IPS DF 4.7 (cell line): Measurements from ENCODE around the gene MOB3B.

Experiments
- DNase-seq: peaks from one replicate; pipeline ENCODE4 v3.0.0-alpha.2; 2013; ENCODE audit warnings: low spot score; ENCODE audit errors: extremely low read depth

MOB3B gene

GRCh38 chr9:27529316-27530278 is at the start of gene MOB3B:
Gene MOB3B, minus strand, starts transcription at chr9:27529814. Its CDS starts 74,264 bp downstream, at chr9:27455550.
- DNase-seq = no peak

DNA sequence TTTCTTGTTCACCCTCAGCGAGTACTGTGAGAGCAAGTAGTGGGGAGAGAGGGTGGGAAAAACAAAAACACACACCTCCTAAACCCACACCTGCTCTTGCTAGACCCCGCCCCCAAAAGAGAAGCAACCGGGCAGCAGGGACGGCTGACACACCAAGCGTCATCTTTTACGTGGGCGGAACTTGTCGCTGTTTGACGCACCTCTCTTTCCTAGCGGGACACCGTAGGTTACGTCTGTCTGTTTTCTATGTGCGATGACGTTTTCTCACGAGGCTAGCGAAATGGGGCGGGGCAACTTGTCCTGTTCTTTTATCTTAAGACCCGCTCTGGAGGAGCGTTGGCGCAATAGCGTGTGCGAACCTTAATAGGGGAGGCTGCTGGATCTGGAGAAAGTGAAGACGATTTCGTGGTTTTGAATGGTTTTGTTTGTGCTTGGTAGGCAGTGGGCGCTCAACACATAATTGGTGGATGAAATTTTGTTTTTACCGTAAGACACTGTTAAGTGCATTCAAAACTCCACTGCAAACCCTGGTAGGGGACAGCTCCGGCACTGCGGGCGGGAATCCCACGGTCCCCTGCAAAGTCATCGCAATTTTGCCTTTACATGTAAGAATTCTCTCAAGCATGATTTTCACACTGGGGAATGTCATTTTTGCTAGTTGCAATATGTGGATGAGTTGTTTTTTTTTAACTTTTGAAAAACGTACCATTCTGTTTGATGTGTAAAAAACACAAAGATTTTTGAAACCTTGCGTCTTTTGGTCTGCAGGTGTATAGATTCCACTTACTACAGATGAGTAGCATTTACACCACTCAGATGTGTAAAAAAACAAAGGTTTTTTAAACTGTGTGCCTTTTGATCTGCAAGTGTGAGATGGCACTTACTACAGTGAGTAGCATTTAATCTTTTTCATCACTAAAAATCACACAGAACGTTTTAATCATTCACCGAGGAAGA is 44.3 kb upstream of the MOB3B start:
- peak; percentile 96 for DNase-seq

GRCh38 chr9:27572918-27573633 is 43.5 kb upstream of the MOB3B start, which contains the start of gene C9orf72:
Gene C9orf72, minus strand, starts transcription at chr9:27573481. Its CDS starts 6,361 bp downstream, at chr9:27567120.
- DNase-seq = no peak

- DNase-seq = no peak
Observed at GRCh38 chr9:27572566-27572917, 42.9 kb upstream of the MOB3B start.

GRCh38 chr9:27572061-27572460 is 42.4 kb upstream of the MOB3B start:
- no peak for DNase-seq

DNA sequence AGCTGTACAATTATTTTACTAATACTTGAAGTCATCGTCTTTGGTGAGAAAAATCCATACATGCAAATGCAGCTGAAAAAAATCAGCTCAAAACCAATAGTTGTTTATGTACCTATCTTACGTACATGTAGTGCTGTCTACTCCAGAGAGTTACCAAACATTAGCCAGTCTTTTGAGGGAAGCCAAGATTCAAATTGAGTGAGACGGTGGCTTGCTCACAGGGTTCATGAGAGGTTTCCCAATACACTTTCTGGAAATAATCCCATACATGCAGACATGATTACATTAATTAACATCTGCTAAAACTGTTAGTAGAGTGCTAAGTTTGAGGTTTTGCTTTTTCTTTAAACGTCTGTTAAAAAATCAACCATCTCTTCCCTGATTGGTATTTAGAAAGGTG is 41.4 kb upstream of the MOB3B start:
- DNase-seq = no peak

DNA sequence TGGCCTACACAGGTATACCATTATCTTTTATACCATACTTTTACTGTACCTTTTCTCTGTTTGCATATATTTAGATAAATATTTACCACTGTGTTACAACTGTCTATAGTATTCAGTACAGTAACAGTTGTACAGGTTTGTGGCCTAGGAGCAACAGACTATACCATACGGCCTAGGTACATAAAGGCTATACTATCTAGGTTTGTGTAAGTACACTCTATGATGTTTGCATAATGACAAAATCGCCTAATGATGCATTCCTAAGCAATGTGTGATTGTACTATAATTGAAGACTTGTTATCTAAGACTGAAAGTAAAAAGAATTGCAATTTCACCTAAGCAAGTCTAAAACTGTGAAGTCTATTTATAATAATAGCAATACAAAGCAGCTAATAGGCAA is 39.8 kb upstream of the MOB3B start:
- DNase-seq = no peak

DNA sequence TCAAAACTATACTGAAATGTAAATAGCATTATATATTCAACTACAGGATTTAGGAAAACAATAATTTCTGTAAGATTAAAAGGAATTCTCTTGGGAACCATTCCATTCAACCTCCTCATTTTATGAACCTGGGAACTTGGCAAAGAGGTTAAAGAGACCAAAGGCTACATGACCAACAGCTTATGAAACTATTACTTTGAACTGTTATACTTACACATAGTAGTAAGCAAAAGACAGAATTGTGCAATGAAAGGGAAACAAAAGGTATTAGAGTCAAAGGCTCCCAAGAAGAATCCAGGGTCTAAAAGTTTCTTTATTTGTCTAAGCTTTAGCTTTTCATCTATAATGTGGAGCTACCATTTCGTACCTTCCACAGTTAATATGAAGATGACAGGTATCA is 36.5 kb upstream of the MOB3B start:
- DNase-seq = no peak

DNA sequence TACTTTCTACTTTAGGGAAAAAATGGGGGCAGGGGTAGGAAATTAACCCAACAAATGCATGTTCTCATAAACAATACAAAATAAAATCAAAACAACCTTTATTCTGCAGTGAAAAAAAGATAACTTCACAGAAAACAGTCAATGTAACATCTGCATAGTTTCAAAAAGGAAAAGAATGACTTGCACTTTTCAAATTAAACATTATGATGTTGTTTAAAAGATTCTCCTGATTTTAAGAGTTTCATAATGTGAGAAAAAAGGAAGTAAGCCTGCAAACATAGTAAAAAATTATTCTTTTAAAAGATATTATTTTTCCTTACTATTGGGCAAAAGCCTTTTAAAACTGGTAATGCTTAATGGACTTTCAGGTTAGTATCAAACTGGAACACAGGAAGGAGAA is 36.1 kb upstream of the MOB3B start:
- no peak for DNase-seq

DNA sequence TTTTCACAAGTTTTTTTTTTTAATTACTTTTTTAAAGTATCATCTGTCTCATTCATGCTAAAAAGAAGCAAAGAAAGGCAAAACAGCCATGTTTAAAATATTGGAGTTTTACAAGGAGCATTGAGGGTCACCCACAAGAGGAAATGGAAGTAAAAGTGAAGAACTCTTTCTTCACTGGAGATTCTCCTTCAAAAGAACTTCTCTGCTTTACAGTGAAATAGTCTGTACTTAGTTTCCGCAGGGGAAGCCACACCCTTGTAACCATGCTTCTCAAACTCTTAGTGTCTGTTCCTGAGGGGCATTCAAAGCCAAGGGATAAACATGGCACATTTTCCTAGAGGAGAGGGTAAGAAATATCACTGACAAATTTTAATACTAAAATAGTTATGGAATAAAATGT is 35.1 kb upstream of the MOB3B start:
- no peak for DNase-seq

- DNase-seq = no peak
Observed at GRCh38 chr9:27563738-27564430, 34.3 kb upstream of the MOB3B start.

GRCh38 chr9:27561685-27562084 is 32.1 kb upstream of the MOB3B start:
- no peak for DNase-seq

DNA sequence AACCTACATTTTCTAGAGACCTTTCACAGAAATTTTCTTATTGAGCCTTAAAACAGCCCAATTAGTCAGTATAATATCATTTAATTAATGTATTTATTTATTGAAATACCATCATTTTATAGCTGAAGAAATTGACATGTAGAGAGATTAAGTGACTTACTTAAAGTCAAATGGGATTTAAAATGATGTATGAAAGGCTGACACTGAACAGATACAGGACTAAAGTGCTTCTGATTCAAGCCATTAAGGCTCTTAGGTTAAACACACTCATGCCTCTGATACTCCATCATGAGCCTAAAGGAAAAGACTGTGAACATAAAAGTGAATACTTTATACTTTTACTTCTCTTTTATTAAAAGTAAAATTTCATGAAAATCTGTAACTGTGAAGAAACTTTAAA is 30.8 kb upstream of the MOB3B start:
- no peak for DNase-seq

- DNase-seq = no peak
Observed at GRCh38 chr9:27558307-27558706, 28.7 kb upstream of the MOB3B start.

DNA sequence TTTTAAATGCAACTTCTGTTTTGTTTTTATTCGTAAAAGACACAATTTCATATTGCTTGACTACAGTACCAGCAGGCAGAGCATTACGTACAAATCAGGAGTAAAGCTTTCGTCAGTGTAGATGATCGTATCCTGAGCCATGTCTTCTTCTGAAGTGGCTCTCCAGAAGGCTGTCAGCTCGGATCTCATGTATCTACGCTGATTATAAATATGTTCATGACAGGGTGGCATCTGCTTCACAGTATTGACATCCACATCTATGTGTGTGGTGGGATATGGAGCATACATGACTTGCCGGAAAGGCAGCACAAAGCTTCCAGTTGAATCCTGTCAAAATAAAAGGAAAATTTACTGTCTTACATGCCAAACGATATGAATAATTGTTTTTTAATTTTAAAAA is 26.9 kb upstream of the MOB3B start:
- DNase-seq = no peak

DNA sequence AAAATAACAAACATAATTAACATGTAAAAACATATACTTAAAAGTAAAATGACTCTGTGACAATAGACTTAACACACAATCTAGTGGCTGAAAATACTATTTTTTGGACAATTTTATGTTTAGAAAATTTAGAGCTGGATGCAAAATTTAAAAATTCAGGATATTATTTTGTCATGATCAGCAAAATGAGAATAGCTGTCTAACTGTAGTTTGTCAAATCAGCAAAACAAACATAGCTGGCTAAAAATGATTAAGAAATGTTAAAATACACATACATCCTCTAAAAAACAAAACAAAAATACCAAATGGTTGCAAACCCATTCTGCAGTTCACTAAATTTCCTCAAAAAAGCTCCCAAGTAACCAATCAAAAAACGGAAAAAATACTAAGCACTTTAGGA is 25.1 kb upstream of the MOB3B start:
- no peak for DNase-seq

GRCh38 chr9:27549196-27549755 is 19.7 kb upstream of the MOB3B start:
- no peak for DNase-seq

- no peak for DNase-seq
Observed at GRCh38 chr9:27548055-27548741, 18.6 kb upstream of the MOB3B start.

GRCh38 chr9:27545471-27545870 is 15.9 kb upstream of the MOB3B start:
- no peak for DNase-seq

DNA sequence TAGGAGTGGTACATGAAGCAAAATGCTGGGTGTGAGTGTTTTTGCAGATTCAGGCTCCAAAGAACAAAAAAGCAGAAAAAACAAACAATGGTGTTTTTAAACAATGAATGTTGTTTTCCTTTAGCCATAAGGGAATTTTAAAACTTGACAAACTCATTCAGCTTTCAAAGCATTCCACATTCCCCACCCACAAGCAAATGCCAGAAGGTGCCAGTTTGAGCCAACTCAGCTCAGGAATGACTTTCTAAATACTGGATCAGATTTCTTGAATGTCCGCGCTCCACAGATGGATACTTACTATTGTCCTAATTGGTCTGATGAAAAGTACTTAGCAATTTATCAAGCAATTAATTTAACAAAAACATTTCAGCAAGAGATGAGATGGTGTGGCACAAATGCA is 12.9 kb upstream of the MOB3B start:
- no peak for DNase-seq
